ENCODE results near the gene UBR1.
"Not testable (repeated sequence)": the region's sequence is repeated elsewhere in the genome, so short reads cannot be mapped to it uniquely, and the experiment has no call there.

- not testable (repeated sequence) for TF ChIP-seq EP300 (IDR thresholded peaks at IDR 0.05); CTCF (IDR thresholded peaks at IDR 0.05); POLR2A (IDR thresholded peaks at IDR 0.05; ENCODE audit: low read depth)
These were observed 64.8 kb downstream of the UBR1 start for GRCh38 chr15:43041085-43041484.
